ENCODE data around the gene IL1RAP. TPM values are rescaled to one million over a fixed set of nuclear protein-coding genes. Genes with fewer than 3 reads are reported as not detected.

The IL1RAP gene
- total and polyA plus RNA-seq, 2 experiments from 2014 or later = 3.6 to 5.0 TPM

DNA sequence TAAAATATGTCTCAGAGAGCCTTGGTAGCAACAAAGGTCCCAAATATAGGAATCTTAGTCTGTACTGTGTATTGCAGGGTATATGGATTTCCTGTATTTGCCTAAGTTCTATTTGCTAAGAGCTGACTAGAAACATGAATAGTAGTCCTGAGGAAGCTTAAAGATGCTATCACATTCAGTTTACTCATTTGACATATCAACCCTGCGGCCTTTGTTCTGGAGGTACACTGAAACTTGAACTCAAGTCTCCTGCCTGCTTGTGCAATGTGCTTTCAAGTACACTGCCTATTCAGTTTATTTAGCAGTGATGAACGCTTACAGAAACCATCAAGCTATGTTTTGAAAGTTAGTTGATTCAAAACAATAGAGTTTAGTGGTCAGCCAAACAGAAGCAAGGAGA, 21.1 kb downstream of the IL1RAP start:
- Histone ChIP-seq H3K36me3 (ENCODE audit: insufficient read depth) (no peaks in the 10 kb centered on the region), H3F3A (replicated peaks; ENCODE audit: low read depth) (no peaks in the 10 kb centered on the region), H3K9me2 (ENCODE audit: insufficient read depth) (no peaks in the 10 kb centered on the region), H3K27me3 (ENCODE audit: insufficient read depth) (peaks cover 32% of the 10 kb centered on the region), H3K27ac (ENCODE audit: low read depth) (no peak overlapping the region), H3K4me2 (no peak overlapping the region), H3K4me3 (no peak overlapping the region), H2AFZ (no peak overlapping the region), H3K79me2 (replicated peaks; ENCODE audit: insufficient read depth) (no peaks in the 10 kb centered on the region), H3K4me1 (ENCODE audit: insufficient read depth) (no peaks in the 10 kb centered on the region; the same call in 1 of the 2 replicates), H4K20me1 (replicated peaks; ENCODE audit: insufficient read depth) (no peaks in the 10 kb centered on the region)
- Mint-ChIP-seq H3K27me3 (ENCODE audit: insufficient read depth, low read depth, poor library complexity) (peaks cover 4% of the 10 kb centered on the region), H3K4me3 (no peak overlapping the region), H3K36me3 (ENCODE audit: low read depth) (no peaks in the 10 kb centered on the region), H3K27ac (no peak overlapping the region), H3K4me1 (peaks cover 15% of the 10 kb centered on the region), H3K9me3 (no peaks in the 10 kb centered on the region)
- no peak for DNase-seq (ENCODE audit: low spot score)
- no peak for TF ChIP-seq POLR2AphosphoS5 (IDR thresholded peaks at IDR 0.05; ENCODE audit: low read depth)
- TF ChIP-seq ZNF462 (CRISPR knock-in tag; IDR thresholded peaks at IDR 0.05) = no peak
- no peak for TF ChIP-seq EZH2 (IDR thresholded peaks at IDR 0.05; ENCODE audit: low read depth, unreplicated experiment)
- TF ChIP-seq EZH2phosphoT487 (IDR thresholded peaks at IDR 0.05; ENCODE audit: unreplicated experiment) = no peak
- TF ChIP-seq STAT1 (IDR thresholded peaks at IDR 0.05; ENCODE audit: unreplicated experiment) = no peak
- no peak for TF ChIP-seq CREB1 (CRISPR knock-in tag; IDR thresholded peaks at IDR 0.05; ENCODE audit: low read depth)
- TF ChIP-seq NANOG (IDR thresholded peaks at IDR 0.05; ENCODE audit: borderline replicate concordance) = no peak
- TF ChIP-seq, protein P1, sequence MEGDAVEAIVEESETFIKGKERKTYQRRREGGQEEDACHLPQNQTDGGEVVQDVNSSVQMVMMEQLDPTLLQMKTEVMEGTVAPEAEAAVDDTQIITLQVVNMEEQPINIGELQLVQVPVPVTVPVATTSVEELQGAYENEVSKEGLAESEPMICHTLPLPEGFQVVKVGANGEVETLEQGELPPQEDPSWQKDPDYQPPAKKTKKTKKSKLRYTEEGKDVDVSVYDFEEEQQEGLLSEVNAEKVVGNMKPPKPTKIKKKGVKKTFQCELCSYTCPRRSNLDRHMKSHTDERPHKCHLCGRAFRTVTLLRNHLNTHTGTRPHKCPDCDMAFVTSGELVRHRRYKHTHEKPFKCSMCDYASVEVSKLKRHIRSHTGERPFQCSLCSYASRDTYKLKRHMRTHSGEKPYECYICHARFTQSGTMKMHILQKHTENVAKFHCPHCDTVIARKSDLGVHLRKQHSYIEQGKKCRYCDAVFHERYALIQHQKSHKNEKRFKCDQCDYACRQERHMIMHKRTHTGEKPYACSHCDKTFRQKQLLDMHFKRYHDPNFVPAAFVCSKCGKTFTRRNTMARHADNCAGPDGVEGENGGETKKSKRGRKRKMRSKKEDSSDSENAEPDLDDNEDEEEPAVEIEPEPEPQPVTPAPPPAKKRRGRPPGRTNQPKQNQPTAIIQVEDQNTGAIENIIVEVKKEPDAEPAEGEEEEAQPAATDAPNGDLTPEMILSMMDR (conservative IDR thresholded peaks at IDR 0.05; ENCODE audit: low read depth in 2 of 2) = no peak
- no peak for ATAC-seq
